T1000 (cell line): ENCODE data around the gene STX11.

Source experiments
- DNase-seq: peaks from one replicate; lab custom pipeline; 2025; ENCODE audit warnings: mixed read lengths; lab: John Stamatoyannopoulos, UW

The STX11 gene

GRCh38 chr6:144143106-144143505 lies 7.2 kb upstream of the STX11 start:
- DNase-seq, result no peak

DNA sequence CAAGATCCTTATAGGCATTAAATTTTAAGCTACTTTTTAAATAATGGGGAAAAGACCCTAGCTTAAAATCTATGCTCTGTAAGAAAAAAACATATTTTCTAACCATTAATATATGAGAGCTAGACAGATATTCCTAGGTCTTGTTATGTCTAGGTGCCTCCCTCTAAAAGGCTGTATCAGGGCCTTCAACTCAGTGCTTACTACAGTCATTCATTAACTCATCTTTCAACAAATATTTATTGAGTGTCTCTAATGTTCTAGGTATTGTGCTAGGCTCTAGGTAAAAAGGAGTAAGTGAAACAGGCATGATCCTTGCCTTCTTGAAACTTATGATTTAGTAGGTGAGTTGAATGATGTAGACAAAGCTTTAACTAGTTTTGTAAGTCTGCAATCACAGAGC lies 6.4 kb upstream of the STX11 start:
- no peak for DNase-seq

GRCh38 chr6:144144996-144145395 lies 5.3 kb upstream of the STX11 start:
- no peak for DNase-seq

DNA sequence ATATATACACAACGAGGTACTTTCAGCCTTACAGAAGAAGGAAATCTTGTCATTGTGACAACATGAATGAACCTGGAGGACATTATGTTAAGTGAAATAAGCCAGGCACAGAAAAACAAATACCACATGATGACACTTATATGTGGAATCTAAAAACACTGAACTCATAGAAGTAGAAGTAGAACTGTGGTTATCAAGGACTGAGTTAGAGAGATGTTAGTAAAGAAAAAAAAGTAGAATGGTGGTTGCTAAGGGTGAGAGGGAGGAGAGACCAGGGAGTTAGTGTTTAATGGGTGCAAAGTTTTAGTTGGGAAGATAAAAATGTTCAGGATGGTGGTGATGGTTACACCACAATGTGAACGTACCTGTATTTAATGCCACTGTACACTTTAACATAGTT lies 4.8 kb upstream of the STX11 start:
- DNase-seq, result no peak

GRCh38 chr6:144148886-144149285 lies 1.4 kb upstream of the STX11 start:
- no peak for DNase-seq

GRCh38 chr6:144149558-144149893 lies 791 bp upstream of the STX11 start:
- no peak for DNase-seq

DNA sequence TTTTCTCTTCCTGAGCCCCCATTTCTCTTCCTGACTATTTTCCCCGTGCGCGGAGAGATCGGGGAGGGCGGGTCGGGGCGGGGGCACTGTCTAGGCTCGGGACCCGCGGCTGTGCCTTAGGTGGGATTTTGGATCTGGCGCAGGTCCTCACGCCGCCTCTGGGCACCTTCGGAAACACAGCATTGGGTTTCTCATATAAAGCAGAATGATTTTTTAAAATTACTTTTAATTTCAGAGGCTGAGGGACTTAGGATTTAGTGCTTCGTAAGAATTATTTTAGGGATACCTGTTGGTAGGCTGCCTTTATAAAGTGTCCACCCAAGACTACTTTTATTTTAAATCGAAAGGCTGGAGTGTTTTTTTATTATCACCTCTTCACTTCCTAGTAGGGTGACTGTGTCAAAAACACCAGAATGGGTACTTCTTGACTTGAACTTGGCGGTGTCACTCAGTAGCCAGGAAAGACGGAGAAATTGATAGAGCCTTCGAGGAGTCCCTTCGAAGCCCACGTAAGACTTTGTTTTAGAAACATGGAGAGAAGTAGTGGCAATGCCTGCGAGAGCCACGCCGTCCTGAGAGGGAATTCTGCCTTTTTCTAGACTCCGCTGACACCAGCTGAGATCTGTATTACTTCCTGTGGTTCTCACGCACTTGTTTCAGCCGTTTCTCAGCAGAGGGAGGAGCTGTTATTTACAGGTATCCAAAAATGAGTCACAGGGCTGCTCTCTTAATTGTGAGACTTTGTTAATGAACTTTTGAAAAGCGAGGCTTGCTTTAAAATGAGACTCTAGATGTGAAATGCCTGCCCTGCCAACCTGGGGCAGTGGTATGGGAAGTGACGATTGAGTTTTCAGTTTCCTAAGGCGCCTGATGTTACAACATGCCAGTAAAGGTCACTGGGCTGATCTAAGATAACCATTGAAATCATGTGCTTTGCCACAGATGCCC lies 667 bp downstream of the STX11 start:
- no peak for DNase-seq

GRCh38 chr6:144152334-144152900 lies 2.1 kb downstream of the STX11 start:
- no peak for DNase-seq

GRCh38 chr6:144153260-144153659 lies 2.9 kb downstream of the STX11 start:
- DNase-seq, result no peak

GRCh38 chr6:144153971-144154370 lies 3.7 kb downstream of the STX11 start:
- DNase-seq, result no peak

GRCh38 chr6:144155529-144155928 lies 5.2 kb downstream of the STX11 start:
- DNase-seq, result no peak

DNA sequence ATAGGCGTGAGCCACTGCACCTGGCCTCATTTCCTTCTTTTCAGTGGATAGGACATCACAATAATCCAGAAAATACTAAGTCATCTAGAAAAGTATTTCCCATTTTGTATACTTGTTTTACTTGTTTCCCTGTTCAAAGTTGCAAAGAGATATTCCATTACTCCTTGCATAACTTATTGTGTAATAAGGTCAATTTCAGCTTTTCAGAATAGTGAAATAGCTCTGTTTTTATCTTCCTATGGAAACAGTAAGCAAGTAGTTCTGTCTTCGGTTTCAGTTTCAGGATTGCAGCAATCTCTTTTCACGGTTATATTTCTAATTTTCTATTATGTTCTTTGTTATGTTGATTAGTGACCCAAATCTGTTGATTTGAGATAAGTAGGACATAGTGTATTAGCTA lies 6.0 kb downstream of the STX11 start:
- DNase-seq, result no peak

- no peak for DNase-seq
Observed at GRCh38 chr6:144156991-144157390, 6.7 kb downstream of the STX11 start.

DNA sequence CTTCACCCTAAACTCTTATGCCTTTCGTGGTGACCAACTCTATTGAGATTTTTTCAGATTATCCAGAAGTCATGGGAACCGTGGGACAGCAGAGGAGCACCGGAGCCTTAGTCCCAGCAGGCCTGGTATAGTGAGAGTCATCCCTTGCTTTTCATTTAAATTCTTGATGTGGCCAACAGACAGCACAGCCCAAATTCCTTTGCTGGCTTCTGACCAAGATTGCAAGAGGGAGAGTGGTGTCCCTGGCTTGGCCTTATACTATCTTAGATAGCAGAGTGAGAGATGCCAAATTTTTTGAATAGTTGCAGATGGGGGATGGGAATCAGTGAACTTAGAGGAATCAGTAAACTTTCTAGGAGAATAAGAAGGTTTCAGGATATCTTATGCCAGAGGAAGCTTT lies 7.8 kb downstream of the STX11 start:
- DNase-seq, result peak; percentile 4

DNA sequence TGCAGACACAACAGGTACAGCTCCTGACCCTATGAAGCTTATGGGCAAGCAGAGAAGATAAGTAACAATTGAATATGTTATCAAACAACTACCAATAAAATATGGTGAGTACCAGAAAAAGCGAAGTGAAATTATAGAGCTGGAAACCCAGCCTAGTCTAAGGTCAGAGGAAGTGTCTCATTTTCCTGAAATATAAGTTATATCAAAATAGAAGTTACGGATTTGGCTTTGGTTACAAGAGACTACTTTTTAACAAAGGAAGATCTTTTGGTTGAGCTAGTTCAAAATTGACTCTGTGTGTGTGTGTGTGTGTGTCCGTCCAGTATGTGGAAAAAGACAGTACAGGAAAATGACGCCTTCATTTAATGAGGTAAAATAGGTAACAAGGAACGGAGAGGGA lies 8.9 kb downstream of the STX11 start:
- no peak for DNase-seq

DNA sequence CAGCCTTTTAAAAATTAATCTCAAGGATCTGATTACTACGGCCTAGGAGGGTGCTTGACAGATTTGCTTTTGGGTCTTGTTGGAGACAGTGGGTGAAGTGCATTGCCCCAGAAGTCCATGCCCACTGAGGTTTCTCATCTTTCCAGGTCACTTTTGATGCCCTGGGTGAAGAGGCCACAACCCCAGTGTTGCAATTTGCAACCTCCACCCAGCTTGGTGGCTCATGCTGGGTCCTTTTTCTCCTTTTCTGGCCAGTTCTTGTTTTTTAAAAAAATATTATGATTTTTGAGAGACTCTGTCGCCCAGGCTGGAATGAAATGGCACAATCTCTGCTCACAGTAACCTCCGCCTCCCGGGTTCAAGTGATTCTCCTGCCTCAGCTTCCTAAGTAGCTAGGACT lies 9.4 kb downstream of the STX11 start:
- no peak for DNase-seq

DNA sequence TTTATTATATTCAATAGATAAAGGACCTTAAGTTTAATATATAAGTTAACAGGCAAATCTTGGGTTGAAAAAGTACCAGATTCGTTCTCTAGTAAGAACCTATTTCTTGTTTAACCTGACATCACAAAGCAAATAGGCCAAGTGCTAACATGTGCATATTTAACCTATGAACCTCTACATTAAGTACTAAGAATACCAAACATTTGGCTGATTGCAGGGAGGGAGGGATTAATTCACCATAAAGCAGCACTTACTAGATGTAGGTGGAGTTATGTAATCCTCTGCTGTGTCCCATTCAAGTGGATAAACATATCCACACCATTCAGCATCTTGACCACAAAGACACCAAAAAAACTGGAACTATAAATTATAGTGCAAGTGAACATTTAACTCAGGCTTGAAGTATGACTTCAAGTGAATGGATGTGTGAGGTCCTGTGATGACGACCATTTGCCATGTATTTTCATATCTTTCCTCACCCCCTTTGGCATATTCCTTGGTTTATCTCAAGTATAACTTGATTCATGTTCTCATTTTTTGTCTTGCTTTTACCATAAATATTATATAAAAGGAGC lies 10.2 kb downstream of the STX11 start:
- DNase-seq, result no peak

GRCh38 chr6:144161975-144162374 lies 11.7 kb downstream of the STX11 start:
- no peak for DNase-seq

DNA sequence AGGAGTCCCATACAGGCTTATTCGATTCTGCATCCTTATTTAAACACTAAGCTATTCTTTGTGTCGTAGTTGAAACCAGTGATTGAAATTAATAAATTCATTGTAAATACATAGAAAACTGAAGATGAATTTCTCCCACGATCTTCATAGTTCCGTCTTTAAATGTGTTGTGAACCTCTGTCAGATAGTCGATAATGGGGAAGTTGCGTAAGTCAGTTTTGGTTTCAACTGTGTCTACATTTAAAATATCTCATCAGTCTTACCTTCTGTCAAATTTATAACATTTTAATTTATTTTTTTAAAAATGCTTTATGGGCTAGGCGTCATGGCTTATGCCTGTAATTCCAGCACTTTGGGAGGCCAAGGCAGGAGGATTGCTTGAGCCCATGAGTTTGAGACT lies 12.7 kb downstream of the STX11 start:
- DNase-seq, result no peak

- no peak for DNase-seq
Observed at GRCh38 chr6:144165784-144166183, 15.5 kb downstream of the STX11 start.

- DNase-seq, result no peak
Observed at GRCh38 chr6:144170044-144170443, 19.7 kb downstream of the STX11 start.

DNA sequence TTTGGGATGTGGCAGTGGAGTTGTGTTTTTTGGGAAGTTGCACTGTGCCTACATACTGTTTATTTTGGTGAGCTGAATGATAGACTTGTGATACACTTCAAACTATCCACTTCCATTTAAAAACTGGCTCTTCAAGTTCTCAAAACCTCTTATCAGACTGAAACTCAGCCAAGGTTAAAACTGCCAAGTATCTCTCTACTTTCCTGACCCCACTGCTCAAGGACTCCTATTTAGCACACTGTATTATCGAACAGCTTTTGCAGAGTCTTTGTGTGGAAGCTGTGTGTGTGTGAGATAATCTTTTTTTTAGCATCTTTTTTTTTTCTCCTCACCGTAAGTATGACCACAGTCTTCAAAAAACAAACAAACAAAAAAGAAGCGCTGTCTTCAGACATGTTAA lies 21.1 kb downstream of the STX11 start:
- no peak for DNase-seq

DNA sequence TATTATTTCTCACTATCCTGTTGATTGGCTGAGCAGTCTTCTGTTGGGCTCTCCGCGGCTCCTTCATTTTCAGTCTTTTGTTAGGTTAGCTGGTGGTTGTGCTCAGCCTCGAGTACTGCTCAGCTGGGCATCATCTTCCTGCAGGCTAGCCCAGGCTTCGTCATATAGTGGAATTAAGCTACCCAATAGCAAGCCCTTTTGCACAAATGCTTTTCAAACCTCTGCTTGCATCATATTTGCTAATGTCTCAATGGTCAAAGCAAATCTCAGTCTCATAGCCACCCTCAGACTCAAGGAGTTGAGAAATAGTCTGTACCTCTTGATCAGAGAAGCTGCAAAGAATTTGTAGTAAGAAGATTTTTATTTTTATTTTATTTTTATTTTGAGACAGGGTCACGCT lies 23.7 kb downstream of the STX11 start:
- no peak for DNase-seq
